Measurements from ENCODE around the gene SH2B2. TPM values are rescaled to one million over a fixed set of nuclear protein-coding genes. Genes with fewer than 3 reads are reported as not detected.
A peak's percentile ranks its signal among the peaks of the same experiment; 100 is the strongest.
"Not testable (repeated sequence)": the region's sequence is repeated elsewhere in the genome, so short reads cannot be mapped to it uniquely, and the experiment has no call there.

SH2B2 gene
- total and polyA plus RNA-seq, 4 donors: 0.50 to 15.6 (median 3.9) TPM

DNA sequence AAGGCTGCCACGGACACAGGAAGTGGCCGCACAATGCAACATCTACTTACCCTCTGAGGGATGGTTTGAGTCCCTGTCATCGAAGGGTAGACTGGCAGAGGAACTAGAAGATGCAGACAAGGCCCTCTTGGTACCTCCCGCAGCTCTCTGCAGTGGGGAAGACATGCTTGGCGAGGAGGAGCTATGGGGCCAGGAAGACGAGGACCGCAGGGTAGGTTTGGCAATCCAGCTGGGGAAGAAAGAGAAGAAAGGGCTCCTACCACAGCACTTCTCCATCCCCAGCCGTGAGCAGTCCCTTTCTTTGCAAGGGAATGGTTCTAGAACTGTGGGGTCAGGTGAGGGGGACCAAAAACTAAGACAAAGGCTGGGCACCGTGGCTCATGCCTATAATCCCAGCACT is 42.7 kb downstream of the SH2B2 start:
- H3K27ac ChIP-seq (ENCODE audit: low read depth in 1 of 2, low read length in 2 of 2); H3K27me3 ChIP-seq (ENCODE audit: control insufficient read depth in 1 of 2, insufficient read depth in 2 of 2, low read length in 1 of 2); H3K36me3 ChIP-seq (ENCODE audit: control insufficient read depth in 1 of 2, insufficient read depth in 2 of 2, low read length in 1 of 2); H3K4me3 ChIP-seq (ENCODE audit: low read length in 2 of 2); ATAC-seq (ENCODE audit: low FRiP score); H3K4me1 ChIP-seq (ENCODE audit: control insufficient read depth in 1 of 2, insufficient read depth in 2 of 2, low read length in 2 of 2); H3K9me3 ChIP-seq (ENCODE audit: control insufficient read depth, low read length); intact Hi-C loops (cut with DNase I): not testable (repeated sequence)
- WGBS, 2 donors: 70 to 73% methylated on average over 9 of the region's 9 CpGs
- DNase-seq: peak in 1 of 2 donors; percentile 48

DNA sequence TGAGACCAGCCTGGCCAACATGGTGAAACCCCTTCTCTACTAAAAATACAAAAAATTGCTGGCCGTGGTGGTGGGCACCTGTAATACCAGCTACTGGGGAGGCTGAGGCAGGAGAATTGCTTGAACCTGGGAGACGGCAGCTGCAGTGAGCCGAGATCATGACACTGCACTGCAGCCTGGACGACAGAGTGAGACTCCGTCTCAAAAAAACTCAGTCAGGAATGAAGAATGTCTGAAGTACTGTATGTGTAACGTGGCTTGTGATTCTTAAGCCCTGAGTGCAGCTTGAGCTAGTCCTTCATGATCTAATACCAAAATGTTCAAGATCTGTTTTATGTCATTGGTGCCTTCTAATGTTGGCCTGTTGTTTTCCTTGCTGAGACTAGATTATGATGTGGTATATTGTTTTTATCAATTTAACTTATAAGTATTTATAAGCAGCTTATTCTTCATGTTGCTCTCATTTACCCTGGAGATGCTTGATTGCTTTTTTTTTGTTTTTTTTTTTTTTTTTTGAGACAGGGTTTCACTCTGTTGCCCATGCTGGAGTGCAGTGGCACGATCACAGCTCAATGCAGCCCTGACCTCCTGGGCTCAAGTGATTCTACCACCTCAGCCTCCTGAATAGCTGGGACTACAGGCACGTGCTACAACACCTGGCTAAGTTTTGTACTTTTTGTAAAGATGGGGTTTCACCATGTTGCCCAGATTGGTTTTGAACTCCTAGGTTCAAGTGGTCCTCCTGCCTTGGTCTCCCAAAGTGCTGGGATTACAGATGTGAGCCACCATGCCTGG is 44.2 kb downstream of the SH2B2 start:
- H3K9me3 ChIP-seq (ENCODE audit: control insufficient read depth, low read length); DNase-seq; H3K4me1 ChIP-seq (ENCODE audit: control insufficient read depth in 1 of 2, insufficient read depth in 2 of 2, low read length in 2 of 2); H3K4me3 ChIP-seq (ENCODE audit: low read length in 2 of 2); ATAC-seq (ENCODE audit: low FRiP score); intact Hi-C loops (cut with DNase I); H3K27ac ChIP-seq (ENCODE audit: low read depth in 1 of 2, low read length in 2 of 2); H3K36me3 ChIP-seq (ENCODE audit: control insufficient read depth in 1 of 2, insufficient read depth in 2 of 2, low read length in 1 of 2); H3K27me3 ChIP-seq (ENCODE audit: control insufficient read depth in 1 of 2, insufficient read depth in 2 of 2, low read length in 1 of 2): not testable (repeated sequence)
- WGBS, 2 donors: 79 to 81% methylated on average over 8 of the region's 8 CpGs

DNA sequence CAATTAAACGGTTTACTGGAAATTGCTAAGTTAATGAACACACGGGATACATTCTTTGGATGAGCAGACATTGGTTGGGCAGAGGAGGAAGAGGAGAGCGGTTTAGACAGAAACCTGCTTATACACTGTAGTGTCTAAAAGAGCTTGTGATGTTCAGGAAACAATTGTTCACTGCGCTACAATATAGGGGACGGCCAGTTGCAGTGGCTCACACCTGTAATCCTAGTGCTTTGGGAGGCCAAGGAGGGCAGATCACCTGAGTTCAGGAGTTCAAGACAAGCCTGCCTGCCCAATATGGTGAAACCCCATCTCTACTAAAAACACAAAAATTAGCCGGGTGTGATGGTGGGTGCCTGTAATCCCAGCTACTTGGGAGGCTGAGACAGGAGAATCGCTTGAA is 48.9 kb downstream of the SH2B2 start:
- H3K36me3 ChIP-seq (ENCODE audit: control insufficient read depth in 1 of 2, insufficient read depth in 2 of 2, low read length in 1 of 2); intact Hi-C loops (cut with DNase I); H3K27me3 ChIP-seq (ENCODE audit: control insufficient read depth in 1 of 2, insufficient read depth in 2 of 2, low read length in 1 of 2); DNase-seq; H3K4me1 ChIP-seq (ENCODE audit: control insufficient read depth in 1 of 2, insufficient read depth in 2 of 2, low read length in 2 of 2); H3K9me3 ChIP-seq (ENCODE audit: control insufficient read depth, low read length); H3K4me3 ChIP-seq (ENCODE audit: low read length in 2 of 2); ATAC-seq (ENCODE audit: low FRiP score); H3K27ac ChIP-seq (ENCODE audit: low read depth in 1 of 2, low read length in 2 of 2): not testable (repeated sequence)
- 89 to 90% methylated on average over 7 of the region's 7 CpGs for WGBS, 2 donors

DNA sequence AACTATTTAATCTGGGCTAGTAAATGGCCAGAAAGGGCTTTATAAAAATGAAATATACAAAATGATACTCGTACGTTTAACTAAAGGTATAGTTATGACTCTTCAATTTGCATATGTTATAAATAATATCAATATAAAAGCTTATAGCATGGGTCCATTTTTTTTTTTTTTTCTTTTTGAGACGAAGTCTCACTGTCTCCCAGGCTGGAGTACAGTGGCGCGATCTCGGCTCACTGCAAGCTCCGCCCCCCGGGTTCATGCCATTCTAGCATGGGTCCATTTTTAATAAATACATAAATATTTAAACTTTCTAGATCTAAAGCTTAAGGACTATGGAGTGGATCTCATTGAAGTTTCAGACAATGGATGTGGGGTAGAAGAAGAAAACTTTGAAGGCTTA is 50.3 kb downstream of the SH2B2 start:
- H3K9me3 ChIP-seq (ENCODE audit: control insufficient read depth, low read length); H3K4me3 ChIP-seq (ENCODE audit: low read length in 2 of 2); H3K36me3 ChIP-seq (ENCODE audit: control insufficient read depth in 1 of 2, insufficient read depth in 2 of 2, low read length in 1 of 2); H3K27ac ChIP-seq (ENCODE audit: low read depth in 1 of 2, low read length in 2 of 2); H3K4me1 ChIP-seq (ENCODE audit: control insufficient read depth in 1 of 2, insufficient read depth in 2 of 2, low read length in 2 of 2); DNase-seq; intact Hi-C loops (cut with DNase I); ATAC-seq (ENCODE audit: low FRiP score); H3K27me3 ChIP-seq (ENCODE audit: control insufficient read depth in 1 of 2, insufficient read depth in 2 of 2, low read length in 1 of 2): not testable (repeated sequence)
- WGBS, 2 donors: 76% methylated on average over 6 of the region's 8 CpGs; no CpG with 5 or more reads in 1 of the 2 donors

DNA sequence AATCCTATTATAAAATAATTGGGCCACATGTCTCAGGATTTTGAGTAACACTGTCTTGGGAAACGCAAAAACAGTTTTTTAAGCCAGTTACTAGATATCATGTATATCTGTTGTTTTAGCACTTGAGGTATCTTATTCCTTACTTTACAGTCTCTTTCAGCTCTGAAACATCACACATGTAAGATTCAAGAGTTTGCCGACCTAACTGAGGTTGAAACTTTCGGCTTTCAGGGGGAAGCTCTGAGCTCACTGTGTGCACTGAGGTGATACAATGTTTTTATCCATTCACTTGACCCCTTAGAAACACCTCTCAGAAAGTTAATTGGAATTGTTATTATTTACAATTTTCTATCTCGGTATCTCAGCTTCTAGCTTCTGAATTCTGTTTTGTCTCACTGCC is 50.8 kb downstream of the SH2B2 start:
- ATAC-seq (ENCODE audit: low FRiP score); H3K36me3 ChIP-seq (ENCODE audit: control insufficient read depth in 1 of 2, insufficient read depth in 2 of 2, low read length in 1 of 2); DNase-seq; H3K4me3 ChIP-seq (ENCODE audit: low read length in 2 of 2); H3K27ac ChIP-seq (ENCODE audit: low read depth in 1 of 2, low read length in 2 of 2); intact Hi-C loops (cut with DNase I); H3K4me1 ChIP-seq (ENCODE audit: control insufficient read depth in 1 of 2, insufficient read depth in 2 of 2, low read length in 2 of 2); H3K9me3 ChIP-seq (ENCODE audit: control insufficient read depth, low read length); H3K27me3 ChIP-seq (ENCODE audit: control insufficient read depth in 1 of 2, insufficient read depth in 2 of 2, low read length in 1 of 2): not testable (repeated sequence)
- 79 to 88% methylated on average over 4 of the region's 4 CpGs for WGBS, 2 donors

DNA sequence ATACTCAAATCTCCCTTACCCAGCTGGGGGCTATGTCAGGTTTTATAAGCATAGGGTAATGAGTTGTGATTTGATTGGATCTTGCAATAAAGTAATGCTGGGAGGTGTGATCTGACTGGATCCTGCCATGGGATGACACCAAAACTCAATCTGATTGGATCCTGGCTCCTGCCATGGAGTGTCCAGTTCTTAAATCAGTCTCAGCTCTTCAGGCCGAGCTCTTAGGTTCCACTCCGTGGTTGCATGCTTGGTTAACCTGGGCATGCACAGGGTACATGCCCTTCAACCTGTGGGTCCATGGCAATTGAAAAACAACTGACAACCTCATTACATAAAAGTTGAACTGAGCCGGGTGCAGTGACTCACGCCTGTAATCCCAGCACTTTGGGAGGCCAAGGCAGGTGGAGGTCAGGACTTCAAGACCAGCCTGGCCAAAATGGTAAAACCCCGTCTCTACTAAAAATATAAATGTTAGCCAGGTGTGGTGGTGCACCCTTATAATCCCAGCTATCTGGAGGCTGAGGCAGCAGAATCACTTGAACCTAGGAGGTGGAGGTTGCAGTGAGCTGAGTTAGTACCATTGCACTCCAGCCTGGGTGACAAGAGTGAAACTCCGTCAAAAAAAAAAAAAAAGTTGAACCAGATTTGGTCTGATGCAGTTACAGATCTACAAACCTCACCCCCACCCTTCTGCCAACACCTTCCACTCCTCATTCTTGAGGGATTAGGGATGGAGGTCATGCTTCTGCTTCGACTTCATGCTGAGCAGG is 54.1 kb downstream of the SH2B2 start:
- ATAC-seq (ENCODE audit: low FRiP score); DNase-seq; H3K9me3 ChIP-seq (ENCODE audit: control insufficient read depth, low read length); H3K4me1 ChIP-seq (ENCODE audit: control insufficient read depth in 1 of 2, insufficient read depth in 2 of 2, low read length in 2 of 2); H3K27me3 ChIP-seq (ENCODE audit: control insufficient read depth in 1 of 2, insufficient read depth in 2 of 2, low read length in 1 of 2); H3K27ac ChIP-seq (ENCODE audit: low read depth in 1 of 2, low read length in 2 of 2); H3K36me3 ChIP-seq (ENCODE audit: control insufficient read depth in 1 of 2, insufficient read depth in 2 of 2, low read length in 1 of 2); H3K4me3 ChIP-seq (ENCODE audit: low read length in 2 of 2); intact Hi-C loops (cut with DNase I): not testable (repeated sequence)
- 88 to 91% methylated on average over 5 of the region's 7 CpGs for WGBS, 2 donors

DNA sequence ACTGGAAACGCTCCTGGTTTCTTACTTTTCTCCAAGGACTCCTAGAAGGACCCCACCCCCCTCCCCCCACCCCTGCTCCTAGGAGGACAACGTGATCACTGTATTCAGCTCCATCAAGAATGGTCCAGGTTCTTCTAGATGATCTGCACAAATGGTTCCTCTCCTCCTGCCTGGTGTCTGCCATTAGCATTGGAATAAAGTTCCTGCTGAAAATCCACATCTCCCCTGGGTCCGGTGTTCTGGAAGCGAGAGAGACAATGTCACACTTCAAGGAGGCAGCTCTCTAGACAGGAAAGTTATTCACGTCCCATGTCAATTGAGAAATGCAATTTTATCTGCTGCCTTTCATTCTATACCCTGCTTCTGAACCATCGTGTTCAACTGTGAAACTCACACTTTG is 60.3 kb downstream of the SH2B2 start:
- WGBS, 2 donors: 81 to 85% methylated on average over 2 of the region's 6 CpGs
- H3K4me1 ChIP-seq (ENCODE audit: control insufficient read depth in 1 of 2, insufficient read depth in 2 of 2, low read length in 2 of 2): not testable (repeated sequence)

DNA sequence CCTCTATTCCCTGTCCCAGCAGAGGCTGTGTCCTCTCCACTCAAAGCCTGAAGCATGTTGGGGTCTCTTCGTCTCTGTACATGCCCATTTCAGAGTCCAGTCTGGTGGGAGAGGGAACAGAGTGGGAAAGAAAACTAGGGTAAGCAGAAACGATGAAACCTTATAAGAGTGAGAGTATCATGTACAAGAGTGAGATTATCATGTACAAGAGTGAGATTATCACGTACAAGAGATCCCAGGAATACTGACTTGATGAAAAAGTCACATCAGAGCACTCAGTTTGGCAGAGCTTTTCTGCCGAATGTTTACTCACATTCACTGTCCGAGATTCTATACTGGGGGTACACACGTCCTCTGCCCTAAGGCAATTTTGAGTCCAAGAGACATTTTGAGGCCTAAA is 69.7 kb downstream of the SH2B2 start, which contains the start of gene SPDYE6:
Gene SPDYE6 (minus strand): TSS at position 101 of the 400 bp plus-strand sequence. CDS start 421 bp downstream, outside the sequence.
- DNase-seq; H3K27me3 ChIP-seq (ENCODE audit: control insufficient read depth in 1 of 2, insufficient read depth in 2 of 2, low read length in 1 of 2); ATAC-seq (ENCODE audit: low FRiP score); H3K4me3 ChIP-seq (ENCODE audit: low read length in 2 of 2); H3K4me1 ChIP-seq (ENCODE audit: control insufficient read depth in 1 of 2, insufficient read depth in 2 of 2, low read length in 2 of 2); H3K36me3 ChIP-seq (ENCODE audit: control insufficient read depth in 1 of 2, insufficient read depth in 2 of 2, low read length in 1 of 2); intact Hi-C loops (cut with DNase I); H3K9me3 ChIP-seq (ENCODE audit: control insufficient read depth, low read length); H3K27ac ChIP-seq (ENCODE audit: low read depth in 1 of 2, low read length in 2 of 2): not testable (repeated sequence)
- no CpG with 5 or more reads among the region's 6 CpGs for WGBS, 2 donors

More for the DNA sequence above, 60.3 kb downstream of the SH2B2 start:
- ATAC-seq (ENCODE audit: low FRiP score); DNase-seq; H3K27me3 ChIP-seq (ENCODE audit: control insufficient read depth in 1 of 2, insufficient read depth in 2 of 2, low read length in 1 of 2); H3K36me3 ChIP-seq (ENCODE audit: control insufficient read depth in 1 of 2, insufficient read depth in 2 of 2, low read length in 1 of 2); intact Hi-C loops (cut with DNase I); H3K9me3 ChIP-seq (ENCODE audit: control insufficient read depth, low read length); H3K4me3 ChIP-seq (ENCODE audit: low read length in 2 of 2); H3K27ac ChIP-seq (ENCODE audit: low read depth in 1 of 2, low read length in 2 of 2): not testable (repeated sequence)

Measured in aorta (tissue), 5 donors.